ENCODE data around the gene KL. TPM values are rescaled to one million over a fixed set of nuclear protein-coding genes. Genes with fewer than 3 reads are reported as not detected.

The KL gene
- total RNA-seq, 2 donors from 2014 or later, result 0.52 to 1.3 TPM

DNA sequence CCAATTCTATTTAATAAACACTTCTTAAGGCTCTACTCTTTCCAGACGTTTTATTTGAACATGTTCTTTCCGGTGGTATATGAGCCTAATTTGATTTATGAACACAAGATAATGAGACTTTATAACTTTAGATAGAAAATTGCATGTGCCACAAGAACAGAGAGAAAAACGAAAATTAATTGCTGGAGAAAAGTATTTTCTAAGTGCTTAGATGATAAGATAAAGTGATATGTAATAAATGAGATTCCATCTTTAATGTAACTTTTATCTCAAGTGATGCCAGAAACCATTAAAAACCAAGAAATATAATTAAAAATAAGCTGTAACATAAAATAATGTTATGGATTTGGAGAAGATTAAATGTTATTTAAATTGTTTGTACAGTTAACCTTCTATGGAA lies 33.2 kb upstream of the KL start:
- Histone ChIP-seq H3K4me1 (no peaks in the 10 kb centered on the region), H3K36me3 (replicated peaks in 1 of 2; ENCODE audit: insufficient read depth in 1 of 2, low read depth in 2 of 2) (no peaks in the 10 kb centered on the region), H3K9me3 (peaks cover 0 to 7% (median 0%) of the 10 kb centered on the region in 3 donors), H3K27me3 (no peaks in the 10 kb centered on the region), H3K27ac (no peak overlapping the region), H3K4me3 (no peak overlapping the region)
- intact Hi-C loops (cut with DNase I), result no loop called here
- no peak for ATAC-seq
- TF ChIP-seq POLR2A (IDR thresholded peaks at IDR 0.05) (no peak), CTCF (IDR thresholded peaks at IDR 0.05) (no peak)
- no peak for DNase-seq
- 40 to 44% methylated on average over 3 of the region's 3 CpGs for WGBS, 2 donors

GRCh38 chr13:32984857-32985626 lies 31.2 kb upstream of the KL start:
- DNase-seq, result peak in 2 of 4 donors; percentile 22 to 30
- TF ChIP-seq CTCF (IDR thresholded peaks at IDR 0.05) (no peak), POLR2A (IDR thresholded peaks at IDR 0.05) (no peak)
- Histone ChIP-seq H3K4me3 (no peak overlapping the region), H3K27ac (no peak overlapping the region), H3K36me3 (replicated peaks in 1 of 2; ENCODE audit: insufficient read depth in 1 of 2, low read depth in 2 of 2) (no peaks in the 10 kb centered on the region), H3K9me3 (peaks cover 0 to 7% (median 0%) of the 10 kb centered on the region in 3 donors), H3K4me1 (no peaks in the 10 kb centered on the region), H3K27me3 (no peaks in the 10 kb centered on the region)
- intact Hi-C loops (cut with DNase I), result no loop called here
- no peak for ATAC-seq
- WGBS, 2 donors, result 52 to 55% methylated on average over 10 of the region's 10 CpGs

GRCh38 chr13:32986552-32986951 lies 29.7 kb upstream of the KL start:
- intact Hi-C loops (cut with DNase I), result no loop called here
- WGBS, 2 donors, result 84 to 88% methylated on average over 8 of the region's 8 CpGs
- ATAC-seq, result no peak

DNA sequence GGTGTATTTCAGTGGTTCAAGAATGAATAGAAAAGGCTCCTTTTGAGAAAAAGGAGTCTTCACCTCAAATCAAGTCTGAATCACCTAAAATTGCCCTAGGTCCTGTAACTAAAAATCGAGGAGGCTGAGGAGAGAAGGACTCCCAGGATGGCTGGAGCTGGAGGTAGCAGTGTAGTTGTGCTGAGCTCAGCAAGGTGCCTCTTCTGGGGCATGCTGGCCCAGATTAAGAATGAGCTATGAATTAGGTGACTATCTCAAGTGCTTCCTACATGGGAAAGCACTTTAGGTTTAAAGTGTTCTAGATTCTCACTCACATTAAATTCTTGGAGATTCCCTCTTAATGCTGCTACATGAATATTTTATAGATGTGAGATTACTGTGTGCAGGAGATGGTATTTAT lies 28.8 kb upstream of the KL start:
- 45 to 48% methylated on average over 1 of the region's 1 CpG for WGBS, 2 donors
- Histone ChIP-seq H3K9me3 (peaks cover 0 to 7% (median 0%) of the 10 kb centered on the region in 3 donors), H3K4me3 (no peak overlapping the region), H3K27ac (no peak overlapping the region), H3K36me3 (replicated peaks in 1 of 2; ENCODE audit: insufficient read depth in 1 of 2, low read depth in 2 of 2) (no peaks in the 10 kb centered on the region), H3K27me3 (no peaks in the 10 kb centered on the region), H3K4me1 (no peaks in the 10 kb centered on the region)
- no peak for TF ChIP-seq CTCF (IDR thresholded peaks at IDR 0.05)
- no peak for TF ChIP-seq POLR2A (IDR thresholded peaks at IDR 0.05)
- ATAC-seq (no peak), DNase-seq (no peak)
- intact Hi-C loops (cut with DNase I), result no loop called here

More at GRCh38 chr13:32986552-32986951, 29.7 kb upstream of the KL start:
- no peak for TF ChIP-seq POLR2A (IDR thresholded peaks at IDR 0.05)
- TF ChIP-seq CTCF (IDR thresholded peaks at IDR 0.05), result no peak
- H3K36me3 ChIP-seq (replicated peaks in 1 of 2; ENCODE audit: insufficient read depth in 1 of 2, low read depth in 2 of 2), result no peaks in the 10 kb centered on the region
- H3K4me3 ChIP-seq, result no peak overlapping the region
- peaks cover 0 to 7% (median 0%) of the 10 kb centered on the region in 3 donors for H3K9me3 ChIP-seq
- H3K27ac ChIP-seq, result no peak overlapping the region
- no peaks in the 10 kb centered on the region for H3K4me1 ChIP-seq
- no peaks in the 10 kb centered on the region for H3K27me3 ChIP-seq
- DNase-seq, result no peak
